GM13977 (cell line): Measurements from ENCODE around the gene UNC5CL.

Source experiments
- DNase-seq: peaks from one replicate; pipeline ENCODE4 v3.0.0; 2012; ENCODE audit warnings: low spot score
- in situ Hi-C: fragments of 300-500 bp; cut with MboI; formaldehyde crosslinking; loops from one replicate; pipeline ENCODE4 v1.12.0; 2022; ENCODE audit warnings: low sequenced_read_pairs, low pct_unique_long_range_greater_than_20kb, mixed read lengths, inconsistent platforms; ENCODE audit not compliant: unreplicated experiment
- TF ChIP-seq, protein P1 (sequence below): IDR thresholded peaks from 2 replicates; pipeline ENCODE4 v1.5.1; 2012; ENCODE audit warnings: mild to moderate bottlenecking, control low read depth; ENCODE audit not compliant: insufficient read depth; ENCODE audit errors: extremely low read depth, missing control alignments

Gene UNC5CL

DNA sequence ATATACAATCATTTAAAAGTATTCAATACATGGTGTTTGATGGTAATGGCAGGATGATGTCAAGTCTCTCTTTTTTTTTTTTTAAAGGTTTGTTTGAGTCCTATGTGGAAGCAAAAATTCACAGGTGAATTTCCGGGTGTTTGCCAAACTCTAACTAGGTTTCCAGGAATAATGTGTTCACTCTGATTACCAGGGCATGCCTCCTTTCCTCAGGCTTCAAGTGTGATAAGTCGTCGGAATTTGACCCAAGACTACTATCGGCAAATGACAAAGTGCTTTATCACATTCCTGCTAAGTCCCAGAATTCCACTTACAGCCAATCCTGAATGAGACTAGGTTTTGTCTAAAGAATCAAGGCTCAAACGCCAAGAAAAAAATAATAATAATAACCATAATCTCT, 25.8 kb upstream of the UNC5CL start:
- TF ChIP-seq, protein P1, sequence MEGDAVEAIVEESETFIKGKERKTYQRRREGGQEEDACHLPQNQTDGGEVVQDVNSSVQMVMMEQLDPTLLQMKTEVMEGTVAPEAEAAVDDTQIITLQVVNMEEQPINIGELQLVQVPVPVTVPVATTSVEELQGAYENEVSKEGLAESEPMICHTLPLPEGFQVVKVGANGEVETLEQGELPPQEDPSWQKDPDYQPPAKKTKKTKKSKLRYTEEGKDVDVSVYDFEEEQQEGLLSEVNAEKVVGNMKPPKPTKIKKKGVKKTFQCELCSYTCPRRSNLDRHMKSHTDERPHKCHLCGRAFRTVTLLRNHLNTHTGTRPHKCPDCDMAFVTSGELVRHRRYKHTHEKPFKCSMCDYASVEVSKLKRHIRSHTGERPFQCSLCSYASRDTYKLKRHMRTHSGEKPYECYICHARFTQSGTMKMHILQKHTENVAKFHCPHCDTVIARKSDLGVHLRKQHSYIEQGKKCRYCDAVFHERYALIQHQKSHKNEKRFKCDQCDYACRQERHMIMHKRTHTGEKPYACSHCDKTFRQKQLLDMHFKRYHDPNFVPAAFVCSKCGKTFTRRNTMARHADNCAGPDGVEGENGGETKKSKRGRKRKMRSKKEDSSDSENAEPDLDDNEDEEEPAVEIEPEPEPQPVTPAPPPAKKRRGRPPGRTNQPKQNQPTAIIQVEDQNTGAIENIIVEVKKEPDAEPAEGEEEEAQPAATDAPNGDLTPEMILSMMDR: no peak
- in situ Hi-C loops: no loop called here
- no peak for DNase-seq

DNA sequence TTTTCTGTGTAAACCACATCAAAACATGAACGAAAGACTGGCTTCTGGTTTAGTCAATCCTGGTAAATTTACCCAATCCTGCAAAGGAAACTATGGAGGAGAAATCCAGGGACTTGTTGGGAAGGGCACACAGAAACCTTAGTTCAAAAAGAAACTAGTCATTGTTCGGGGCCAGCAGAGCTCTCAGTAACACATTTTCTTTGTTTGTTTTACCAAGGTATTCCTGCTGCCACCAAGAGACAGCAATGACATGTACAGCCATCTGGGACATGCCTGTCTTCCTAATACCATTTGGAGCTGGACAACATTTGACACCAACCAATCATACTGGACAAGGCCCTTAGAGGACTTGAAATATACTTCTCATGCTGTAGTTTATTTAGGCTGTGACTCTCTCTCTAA, 24.9 kb upstream of the UNC5CL start:
- in situ Hi-C loops: no loop called here
- DNase-seq: no peak
- TF ChIP-seq, protein P1: no peak

DNA sequence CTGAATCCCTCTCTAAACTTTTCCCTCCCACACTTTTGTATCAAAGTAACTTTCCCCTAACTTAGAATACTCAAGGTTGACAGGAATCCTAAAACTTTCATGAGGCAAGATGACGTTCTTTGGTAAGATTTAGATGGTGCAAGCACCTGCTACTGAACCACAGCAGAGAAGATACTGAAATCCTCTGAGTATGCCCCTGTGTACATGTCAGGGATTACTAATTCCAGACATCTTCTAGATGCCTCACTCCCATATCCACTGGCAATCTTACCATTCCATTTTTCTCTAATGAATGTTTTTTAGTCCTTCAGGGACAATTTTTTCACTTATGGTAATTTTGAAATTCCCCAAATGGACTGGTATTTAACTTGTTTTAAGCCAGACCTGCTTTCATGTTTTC, 23.0 kb upstream of the UNC5CL start:
- no peak for DNase-seq
- TF ChIP-seq, protein P1: no peak
- in situ Hi-C loops: no loop called here

DNA sequence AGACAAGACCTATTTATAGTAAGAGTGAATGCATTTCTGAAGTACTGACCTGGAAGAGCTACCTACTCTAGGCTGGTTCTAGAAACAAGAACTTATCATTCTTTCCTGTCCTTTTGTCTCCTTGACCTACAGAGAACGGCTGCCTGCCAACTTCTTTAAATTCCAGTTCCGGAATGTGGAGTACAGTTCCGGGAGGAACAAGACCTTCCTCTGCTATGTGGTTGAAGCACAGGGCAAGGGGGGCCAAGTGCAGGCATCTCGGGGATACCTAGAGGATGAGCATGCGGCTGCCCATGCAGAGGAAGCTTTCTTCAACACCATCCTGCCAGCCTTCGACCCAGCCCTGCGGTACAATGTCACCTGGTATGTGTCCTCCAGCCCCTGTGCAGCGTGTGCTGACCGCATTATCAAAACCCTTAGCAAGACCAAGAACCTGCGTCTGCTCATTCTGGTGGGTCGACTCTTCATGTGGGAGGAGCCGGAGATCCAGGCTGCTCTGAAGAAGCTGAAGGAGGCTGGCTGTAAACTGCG, 22.2 kb upstream of the UNC5CL start:
- TF ChIP-seq, protein P1: no peak
- no peak for DNase-seq
- in situ Hi-C loops: no loop called here

GRCh38 chr6:41059556-41059955, 20.5 kb upstream of the UNC5CL start:
- DNase-seq: no peak
- TF ChIP-seq, protein P1: no peak
- in situ Hi-C loops: no loop called here

DNA sequence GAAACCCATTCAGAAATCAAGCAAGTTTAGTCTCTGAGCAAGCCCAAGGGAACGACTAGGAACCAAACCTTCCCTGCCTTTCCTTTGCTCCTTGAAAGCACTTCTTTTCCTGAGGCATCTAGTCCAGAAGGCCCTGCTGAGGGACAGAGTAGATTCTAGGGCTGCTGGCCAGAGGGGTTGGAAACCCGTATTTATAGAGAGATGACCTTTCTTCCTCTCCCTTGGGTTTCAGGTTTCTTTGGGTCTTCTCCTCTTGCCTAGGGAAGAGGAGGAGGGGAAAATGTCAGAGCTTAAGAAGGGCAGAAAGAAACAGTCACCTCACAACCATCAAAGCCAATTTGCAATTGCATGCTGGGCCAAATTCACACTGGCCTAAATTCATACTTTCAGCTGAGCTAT, 19.8 kb upstream of the UNC5CL start:
- in situ Hi-C loops: no loop called here
- TF ChIP-seq, protein P1: no peak
- no peak for DNase-seq
